NOMO-1 treated with DMSO at 0.1 percent for 48 hours (cell line): ENCODE data around the gene COMP.

ENCODE experiments used
- DNase-seq: peaks from one replicate; lab custom pipeline; 2025; ENCODE audit not compliant: unreplicated experiment; lab: John Stamatoyannopoulos, UW

Gene COMP

GRCh38 chr19:18783958-18784785, 6.9 kb downstream of the COMP start:
- no peak for DNase-seq

- no peak for DNase-seq
Measured at GRCh38 chr19:18782559-18783225, 8.4 kb downstream of the COMP start.

- DNase-seq, result peak; percentile 67
Measured at GRCh38 chr19:18781885-18782527, 9.1 kb downstream of the COMP start.

GRCh38 chr19:18781047-18781600, 10.0 kb downstream of the COMP start:
- DNase-seq, result no peak

GRCh38 chr19:18780631-18781030, 10.5 kb downstream of the COMP start:
- no peak for DNase-seq

- no peak for DNase-seq
Measured at GRCh38 chr19:18780081-18780480, 11.0 kb downstream of the COMP start.

GRCh38 chr19:18778826-18779495, 12.1 kb downstream of the COMP start:
- DNase-seq, result no peak

GRCh38 chr19:18778076-18778389, 13.1 kb downstream of the COMP start:
- DNase-seq, result no peak

GRCh38 chr19:18777301-18778075, 13.6 kb downstream of the COMP start:
- DNase-seq, result no peak

- DNase-seq, result no peak
Measured at GRCh38 chr19:18776736-18777135, 14.4 kb downstream of the COMP start.

- no peak for DNase-seq
Measured at GRCh38 chr19:18776288-18776594, 14.9 kb downstream of the COMP start.

GRCh38 chr19:18775586-18776287, 15.4 kb downstream of the COMP start:
- no peak for DNase-seq

- DNase-seq, result no peak
Measured at GRCh38 chr19:18774782-18775444, 16.2 kb downstream of the COMP start.

- no peak for DNase-seq
Measured at GRCh38 chr19:18774107-18774506, 17.0 kb downstream of the COMP start.

- DNase-seq, result no peak
Measured at GRCh38 chr19:18773682-18774081, 17.4 kb downstream of the COMP start.

- DNase-seq, result no peak
Measured at GRCh38 chr19:18772620-18773587, 18.2 kb downstream of the COMP start.

- DNase-seq, result no peak
Measured at GRCh38 chr19:18771328-18772242, 19.5 kb downstream of the COMP start.
